Measurements from ENCODE around the gene CORT. TPM values are rescaled to one million over a fixed set of nuclear protein-coding genes. Genes with fewer than 3 reads are reported as not detected.

CORT gene
- total RNA-seq, 4 donors from 2014 or later = 1.6 TPM; not detected in 3

GRCh38 chr1:10489291-10490055, 39.6 kb downstream of the CORT start:
- Histone ChIP-seq H3K27me3 (no peaks in the 10 kb centered on the region), H3K9me3 (no peaks in the 10 kb centered on the region), H3K4me1 (peaks cover 0 to 19% (median 3%) of the 10 kb centered on the region in 4 donors), H3K27ac (peak overlapping the region in 1 of 4 donors; percentile 37), H3K36me3 (peaks cover 0 to 5% (median 0%) of the 10 kb centered on the region in 3 donors), H3K4me3 (no peak overlapping the region)
- TF ChIP-seq POLR2A (IDR thresholded peaks at IDR 0.05) = no peak
- TF ChIP-seq CTCF (IDR thresholded peaks at IDR 0.05) = no peak
- no peak for DNase-seq

GRCh38 chr1:10490286-10490970, 40.6 kb downstream of the CORT start:
- H3K4me1 ChIP-seq = peaks cover 0 to 27% (median 3%) of the 10 kb centered on the region in 4 donors
- H3K27ac ChIP-seq = no peak overlapping the region
- peaks cover 0 to 5% (median 0%) of the 10 kb centered on the region in 3 donors for H3K36me3 ChIP-seq
- DNase-seq = no peak
- H3K4me3 ChIP-seq = no peak overlapping the region
- H3K9me3 ChIP-seq = no peaks in the 10 kb centered on the region
- H3K27me3 ChIP-seq = no peaks in the 10 kb centered on the region
- TF ChIP-seq CTCF (IDR thresholded peaks at IDR 0.05) = no peak
- no peak for TF ChIP-seq POLR2A (IDR thresholded peaks at IDR 0.05)

GRCh38 chr1:10494418-10494753, 44.6 kb downstream of the CORT start:
- H3K27ac ChIP-seq = peak overlapping the region in 1 of 4 donors; percentile 61
- H3K4me1 ChIP-seq = peaks cover 0 to 23% (median 3%) of the 10 kb centered on the region in 4 donors
- TF ChIP-seq POLR2A (IDR thresholded peaks at IDR 0.05) (no peak), CTCF (IDR thresholded peaks at IDR 0.05) (no peak)
- no peak for DNase-seq
- no peaks in the 10 kb centered on the region for H3K27me3 ChIP-seq
- H3K36me3 ChIP-seq = no peaks in the 10 kb centered on the region
- peak overlapping the region in 1 of 4 donors; percentile 43 for H3K4me3 ChIP-seq
- H3K9me3 ChIP-seq = no peaks in the 10 kb centered on the region

GRCh38 chr1:10494754-10495474, 45.1 kb downstream of the CORT start:
- H3K9me3 ChIP-seq = no peaks in the 10 kb centered on the region
- H3K36me3 ChIP-seq = no peaks in the 10 kb centered on the region
- DNase-seq = peak; percentile 68 to 88 (median 88)
- peak overlapping the region; percentile 48 to 71 (median 61) for H3K27ac ChIP-seq
- no peaks in the 10 kb centered on the region for H3K27me3 ChIP-seq
- no peak for TF ChIP-seq POLR2A (IDR thresholded peaks at IDR 0.05)
- TF ChIP-seq CTCF (IDR thresholded peaks at IDR 0.05) = peak; percentile 82 to 90 (median 87)
- H3K4me1 ChIP-seq = peaks cover 0 to 18% (median under 1%) of the 10 kb centered on the region in 4 donors
- peak overlapping the region; percentile 9 to 46 (median 38) for H3K4me3 ChIP-seq

- peak overlapping the region; percentile 48 to 71 (median 61) for H3K27ac ChIP-seq
- no peak for DNase-seq
- H3K4me1 ChIP-seq = peaks cover 0 to 15% (median 0%) of the 10 kb centered on the region in 4 donors
- H3K27me3 ChIP-seq = no peaks in the 10 kb centered on the region
- H3K9me3 ChIP-seq = no peaks in the 10 kb centered on the region
- H3K36me3 ChIP-seq = no peaks in the 10 kb centered on the region
- TF ChIP-seq POLR2A (IDR thresholded peaks at IDR 0.05) = no peak
- TF ChIP-seq CTCF (IDR thresholded peaks at IDR 0.05) = no peak
- peak overlapping the region in 3 of 4 donors; percentile 9 to 46 (median 32) for H3K4me3 ChIP-seq
Measured at GRCh38 chr1:10495475-10495817, 45.6 kb downstream of the CORT start.

All from Peyer's patch (tissue), 4 donors.